KMS-11 (cell line): Measurements from ENCODE around the gene SPATC1L.

Source experiments
- H2AFZ ChIP-seq: fragments of 200-600 bp; sonication (generic); 2 replicates; pipeline ENCODE4 v1.6.1; 2016; ENCODE audit warnings: antibody characterized with exemption, mixed run types, low read depth
- H3K27ac ChIP-seq: fragments of 200-600 bp; sonication (generic); 2 replicates; pipeline ENCODE4 v1.6.1; 2016; ENCODE audit warnings: mild to moderate bottlenecking, mixed run types
- H3K27me3 ChIP-seq: fragments of 200-600 bp; sonication (generic); 2 replicates; pipeline ENCODE4 v1.6.1; 2017; ENCODE audit warnings: mild to moderate bottlenecking, low read depth, mixed run types, moderate library complexity; ENCODE audit not compliant: insufficient read depth
- H3K36me3 ChIP-seq: fragments of 200-600 bp; sonication (generic); 2 replicates; pipeline ENCODE4 v1.6.1; 2017; ENCODE audit warnings: mild to moderate bottlenecking, mixed run types; ENCODE audit not compliant: insufficient read depth
- H3K4me1 ChIP-seq: fragments of 200-600 bp; sonication (generic); 2 replicates; pipeline ENCODE4 v1.6.1; 2016; ENCODE audit warnings: mild to moderate bottlenecking, low read depth, mixed run types; ENCODE audit not compliant: poor library complexity, severe bottlenecking
- H3K4me2 ChIP-seq: fragments of 200-600 bp; sonication (generic); 2 replicates; pipeline ENCODE4 v1.7.0; 2016; ENCODE audit warnings: mild to moderate bottlenecking, mixed run types
- H3K4me3 ChIP-seq: fragments of 200-600 bp; sonication (generic); IDR thresholded peaks from 2 replicates; pipeline ENCODE4 v1.6.1; 2017; ENCODE audit warnings: low read depth, low read length, mixed read lengths; ENCODE audit not compliant: insufficient read depth
- H3K79me2 ChIP-seq: fragments of 200-600 bp; sonication (generic); 2 replicates; pipeline ENCODE4 v1.6.1; 2016; ENCODE audit warnings: low read depth, mixed run types; ENCODE audit not compliant: insufficient read depth
- H3K9ac ChIP-seq: fragments of 200-600 bp; sonication (generic); 2 replicates; pipeline ENCODE4 v1.6.1; 2016; ENCODE audit warnings: mild to moderate bottlenecking, mixed run types
- H4K20me1 ChIP-seq: fragments of 200-600 bp; sonication (generic); 2 replicates; pipeline ENCODE4 v1.6.1; 2016; ENCODE audit warnings: mild to moderate bottlenecking, mixed run types; ENCODE audit not compliant: insufficient read depth
- TF ChIP-seq, protein P1 (sequence below): fragments of 200-600 bp; sonication (generic); conservative IDR thresholded peaks from 2 replicates; pipeline ENCODE4 v1.6.1; 2017; ENCODE audit warnings: low read depth, mild to moderate bottlenecking, antibody characterized with exemption, low read length, moderate library complexity, mixed read lengths

The SPATC1L gene

DNA sequence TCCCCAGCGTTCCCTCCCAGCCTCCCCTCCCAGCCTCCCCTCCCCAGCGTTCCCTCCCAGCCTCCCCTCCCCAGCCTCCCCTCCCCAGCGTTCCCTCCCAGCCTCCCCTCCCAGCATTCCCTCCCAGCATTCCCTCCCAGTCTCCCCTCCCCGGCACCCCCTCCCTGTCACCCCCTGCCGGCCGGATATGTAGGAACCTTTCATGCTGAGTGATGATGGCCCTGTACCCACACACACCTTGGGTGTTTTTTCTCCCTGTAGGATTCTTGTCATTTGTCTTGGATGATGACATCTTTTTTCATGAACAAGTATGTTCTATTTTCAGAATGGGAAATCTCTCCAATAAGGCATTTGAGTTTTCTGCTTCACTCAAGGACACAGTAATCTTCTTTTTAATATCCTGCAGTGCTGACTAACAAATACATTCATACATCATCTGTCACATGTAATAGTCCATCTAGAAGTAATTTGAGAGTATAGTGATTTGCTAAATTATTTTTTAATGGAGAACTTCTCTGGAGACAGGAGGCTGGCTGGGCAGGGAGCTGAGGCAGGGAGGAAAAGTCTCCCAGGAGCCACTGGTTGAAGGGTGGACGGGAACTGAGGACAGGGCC, 48.4 kb downstream of the SPATC1L start:
- Histone ChIP-seq H3K4me1 (no peaks in the 10 kb centered on the region), H3K4me2 (no peak overlapping the region), H3K27me3 (peaks cover 54% of the 10 kb centered on the region)

DNA sequence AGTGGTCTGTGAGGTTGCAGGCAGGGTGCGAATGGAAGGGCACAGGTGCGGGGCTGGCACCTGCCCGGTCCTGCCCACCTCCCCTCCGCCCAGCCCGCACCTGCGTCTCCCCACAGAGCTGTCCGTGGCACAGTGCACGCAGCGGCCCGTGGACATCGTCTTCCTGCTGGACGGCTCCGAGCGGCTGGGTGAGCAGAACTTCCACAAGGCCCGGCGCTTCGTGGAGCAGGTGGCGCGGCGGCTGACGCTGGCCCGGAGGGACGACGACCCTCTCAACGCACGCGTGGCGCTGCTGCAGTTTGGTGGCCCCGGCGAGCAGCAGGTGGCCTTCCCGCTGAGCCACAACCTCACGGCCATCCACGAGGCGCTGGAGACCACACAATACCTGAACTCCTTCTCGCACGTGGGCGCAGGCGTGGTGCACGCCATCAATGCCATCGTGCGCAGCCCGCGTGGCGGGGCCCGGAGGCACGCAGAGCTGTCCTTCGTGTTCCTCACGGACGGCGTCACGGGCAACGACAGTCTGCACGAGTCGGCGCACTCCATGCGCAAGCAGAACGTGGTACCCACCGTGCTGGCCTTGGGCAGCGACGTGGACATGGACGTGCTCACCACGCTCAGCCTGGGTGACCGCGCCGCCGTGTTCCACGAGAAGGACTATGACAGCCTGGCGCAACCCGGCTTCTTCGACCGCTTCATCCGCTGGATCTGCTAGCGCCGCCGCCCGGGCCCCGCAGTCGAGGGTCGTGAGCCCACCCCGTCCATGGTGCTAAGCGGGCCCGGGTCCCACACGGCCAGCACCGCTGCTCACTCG, 52.2 kb downstream of the SPATC1L start:
- Histone ChIP-seq H2AFZ (no peak overlapping the region), H4K20me1 (no peaks in the 10 kb centered on the region), H3K4me3 (no peak overlapping the region), H3K27ac (no peak overlapping the region), H3K79me2 (no peaks in the 10 kb centered on the region), H3K4me2 (no peak overlapping the region), H3K9ac (no peak overlapping the region), H3K36me3 (no peaks in the 10 kb centered on the region), H3K4me1 (no peaks in the 10 kb centered on the region), H3K27me3 (peaks cover 46% of the 10 kb centered on the region)
- TF ChIP-seq, protein P1, sequence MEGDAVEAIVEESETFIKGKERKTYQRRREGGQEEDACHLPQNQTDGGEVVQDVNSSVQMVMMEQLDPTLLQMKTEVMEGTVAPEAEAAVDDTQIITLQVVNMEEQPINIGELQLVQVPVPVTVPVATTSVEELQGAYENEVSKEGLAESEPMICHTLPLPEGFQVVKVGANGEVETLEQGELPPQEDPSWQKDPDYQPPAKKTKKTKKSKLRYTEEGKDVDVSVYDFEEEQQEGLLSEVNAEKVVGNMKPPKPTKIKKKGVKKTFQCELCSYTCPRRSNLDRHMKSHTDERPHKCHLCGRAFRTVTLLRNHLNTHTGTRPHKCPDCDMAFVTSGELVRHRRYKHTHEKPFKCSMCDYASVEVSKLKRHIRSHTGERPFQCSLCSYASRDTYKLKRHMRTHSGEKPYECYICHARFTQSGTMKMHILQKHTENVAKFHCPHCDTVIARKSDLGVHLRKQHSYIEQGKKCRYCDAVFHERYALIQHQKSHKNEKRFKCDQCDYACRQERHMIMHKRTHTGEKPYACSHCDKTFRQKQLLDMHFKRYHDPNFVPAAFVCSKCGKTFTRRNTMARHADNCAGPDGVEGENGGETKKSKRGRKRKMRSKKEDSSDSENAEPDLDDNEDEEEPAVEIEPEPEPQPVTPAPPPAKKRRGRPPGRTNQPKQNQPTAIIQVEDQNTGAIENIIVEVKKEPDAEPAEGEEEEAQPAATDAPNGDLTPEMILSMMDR = no peak

More for the DNA sequence above, 48.4 kb downstream of the SPATC1L start:
- Histone ChIP-seq H3K9ac (no peak overlapping the region), H2AFZ (no peak overlapping the region), H3K36me3 (no peaks in the 10 kb centered on the region), H3K4me3 (no peak overlapping the region), H3K79me2 (no peaks in the 10 kb centered on the region), H3K27ac (no peak overlapping the region), H4K20me1 (no peaks in the 10 kb centered on the region)
- TF ChIP-seq, protein P1 = no peak

DNA sequence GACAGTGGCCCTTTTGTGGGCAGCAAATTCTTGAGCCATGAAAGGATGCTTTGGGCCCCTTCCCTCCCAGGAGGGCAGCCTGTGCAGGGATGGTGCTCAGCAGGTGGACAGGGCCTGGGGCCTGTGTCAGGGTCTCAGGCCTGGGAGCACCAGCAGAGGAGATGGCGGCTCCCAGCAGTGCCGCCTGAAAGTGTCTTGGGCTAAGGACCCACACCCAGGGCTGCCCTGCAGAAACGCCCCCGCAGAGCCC, 52.7 kb downstream of the SPATC1L start:
- Histone ChIP-seq H3K27ac (no peak overlapping the region), H3K4me2 (no peak overlapping the region), H3K36me3 (no peaks in the 10 kb centered on the region), H3K79me2 (no peaks in the 10 kb centered on the region), H3K27me3 (peaks cover 42% of the 10 kb centered on the region), H2AFZ (no peak overlapping the region), H3K4me1 (no peaks in the 10 kb centered on the region), H3K9ac (no peak overlapping the region), H3K4me3 (no peak overlapping the region), H4K20me1 (no peaks in the 10 kb centered on the region)
- TF ChIP-seq, protein P1 = no peak

DNA sequence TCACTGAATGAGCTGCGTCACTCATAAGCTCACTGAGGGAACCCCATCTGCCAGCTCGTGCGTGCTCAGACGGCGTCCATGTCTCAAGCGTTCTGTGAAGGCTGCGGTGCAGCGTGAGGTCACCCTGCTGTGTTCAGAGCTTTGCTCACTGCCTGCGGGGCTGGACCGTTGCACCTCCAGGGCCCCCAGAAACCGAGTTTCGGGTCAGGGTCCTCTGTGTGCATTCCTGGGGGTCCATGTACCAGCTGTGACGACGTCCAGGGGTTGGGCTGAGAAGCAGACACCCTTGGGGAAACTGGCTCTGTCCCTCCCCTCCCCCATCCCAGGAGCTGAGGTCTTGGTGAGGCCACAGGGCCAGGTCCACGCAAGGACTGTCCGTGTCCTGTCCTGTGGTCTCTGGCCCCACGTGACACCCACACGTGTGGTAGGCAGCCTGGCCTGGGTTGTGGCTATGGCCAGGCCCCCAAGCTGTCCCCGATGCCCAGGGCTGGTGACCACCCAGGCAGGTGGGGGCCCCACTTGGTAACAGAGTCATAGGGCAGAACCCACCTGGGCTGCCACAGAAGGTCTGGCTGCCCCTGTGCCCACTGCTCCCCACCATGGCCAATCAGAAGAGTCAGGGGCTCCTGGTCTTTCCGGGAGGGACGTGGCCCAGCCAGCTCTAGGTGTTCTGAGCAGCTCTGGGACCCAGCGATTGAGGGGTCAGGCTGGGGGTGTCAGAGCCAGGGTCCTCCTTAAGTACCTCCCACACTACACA, 53.2 kb downstream of the SPATC1L start:
- Histone ChIP-seq H4K20me1 (no peaks in the 10 kb centered on the region), H3K4me1 (no peaks in the 10 kb centered on the region), H3K36me3 (no peaks in the 10 kb centered on the region), H3K4me2 (no peak overlapping the region), H3K9ac (no peak overlapping the region), H2AFZ (no peak overlapping the region), H3K4me3 (no peak overlapping the region), H3K27ac (no peak overlapping the region), H3K27me3 (peaks cover 41% of the 10 kb centered on the region), H3K79me2 (no peaks in the 10 kb centered on the region)
- TF ChIP-seq, protein P1 = no peak
